Panc1 (cell line): ENCODE data around the gene SPATA3. TPM values are rescaled to one million over a fixed set of nuclear protein-coding genes. Genes with fewer than 3 reads are reported as not detected.

Source experiments
- ATAC-seq: fragments of 200-7000 bp; cut with Tn5 transposase; 2 replicates; pipeline ENCODE4 v1.9.1; 2020; ENCODE audit warnings: mild to moderate bottlenecking, moderate library complexity
- BruUV-seq: library from RNA; stranded (reverse); fragments of 400-500 nt; replicated peaks from 2 replicates; lab custom pipeline; 2021; lab: Mats Ljungman, UMichigan
- CTCF ChIA-PET: fragments of 300-600 bp; sonication (Branson Sonifier 250); formaldehyde crosslinking; loops from one replicate; lab custom pipeline; 2022; ENCODE audit warnings: antibody characterized with exemption; lab: Charles Lee
- POLR2A ChIA-PET: fragments of 300-600 bp; sonication (Branson Sonifier 250); formaldehyde crosslinking; loops from one replicate; lab custom pipeline; 2022; ENCODE audit warnings: antibody characterized with exemption; lab: Charles Lee
- DNase-seq: peaks from one replicate; pipeline ENCODE4 v3.0.0-alpha.2; 2010; ENCODE audit warnings: low read depth, low spot score
- H3K27ac ChIP-seq: 2 replicates; pipeline ENCODE4 v1.5.1; 2011; ENCODE audit warnings: mild to moderate bottlenecking, low read length, inconsistent platforms
- H3K27me3 ChIP-seq: fragments of 200-500 bp; sonication (Bioruptor generic); 2 replicates; pipeline ENCODE4 v1.6.0; 2014; ENCODE audit warnings: low read length, inconsistent platforms; ENCODE audit not compliant: control insufficient read depth, insufficient read depth
- H3K36me3 ChIP-seq: fragments of 200-500 bp; sonication (Bioruptor generic); 2 replicates; pipeline ENCODE4 v1.5.1; 2014; ENCODE audit warnings: inconsistent platforms, mild to moderate bottlenecking, low read length, moderate library complexity; ENCODE audit not compliant: control insufficient read depth, insufficient read depth
- H3K4me1 ChIP-seq: 2 replicates; pipeline ENCODE4 v1.5.1; 2011; ENCODE audit warnings: inconsistent platforms, mild to moderate bottlenecking, low read length, moderate library complexity; ENCODE audit not compliant: control insufficient read depth, insufficient read depth
- H3K4me3 ChIP-seq, 2 experiments: 2 replicates each; pipeline ENCODE4 v1.5.1; 2011 to 2012; ENCODE audit warnings: low read depth in 2 of 2, low read length in 2 of 2, mild to moderate bottlenecking in 2 of 2, inconsistent platforms in 1 of 2, moderate library complexity in 1 of 2
- H3K9me3 ChIP-seq: fragments of 200-500 bp; sonication (Bioruptor generic); 2 replicates; pipeline ENCODE4 v1.5.1; 2014; ENCODE audit warnings: low read depth, mild to moderate bottlenecking, inconsistent platforms, low read length, moderate library complexity; ENCODE audit not compliant: control insufficient read depth, insufficient read depth
- CTCF ChIP-seq: fragments of 450-650 bp; IDR thresholded peaks from 2 replicates; pipeline ENCODE4 v1.5.1; 2017; ENCODE audit warnings: mild to moderate bottlenecking
- POLR2AphosphoS5 ChIP-seq: IDR thresholded peaks from 2 replicates; pipeline ENCODE4 v1.6.1; 2012; ENCODE audit warnings: mild to moderate bottlenecking, low read depth, low read length, moderate library complexity
- SIN3A ChIP-seq: IDR thresholded peaks from 2 replicates; pipeline ENCODE4 v1.6.1; 2012; ENCODE audit warnings: low read depth, mild to moderate bottlenecking, low read length, moderate library complexity, borderline replicate concordance; ENCODE audit not compliant: insufficient read depth
- TCF7L2 ChIP-seq: IDR thresholded peaks from 2 replicates; pipeline ENCODE4 v1.6.1; 2011; ENCODE audit warnings: mild to moderate bottlenecking, low read depth, low read length, inconsistent platforms
- in situ Hi-C: cut with HindIII; loops from 2 replicates; pipeline ENCODE4 v1.10.0; 2016; ENCODE audit warnings: low sequenced_read_pairs, low pct_unique_long_range_greater_than_20kb
- intact Hi-C: fragments of 100-400 bp; cut with micrococcal nuclease; formaldehyde crosslinking; loops from one replicate; pipeline ENCODE4 v1.10.0; 2022; ENCODE audit not compliant: unreplicated experiment
- total RNA-seq: library from RNA; stranded (reverse); gene quantifications from one replicate; pipeline ENCODE4 v1.2.1, GENCODE V29; 2021; ENCODE audit not compliant: unreplicated experiment
- TF ChIP-seq, protein P1 (sequence below), 2 experiments: IDR thresholded peaks; 2 replicates each; pipeline ENCODE4 v1.6.1; 2011 to 2012; ENCODE audit warnings: low read depth in 2 of 2, control low read depth in 1 of 2, low read length in 1 of 2, mild to moderate bottlenecking in 1 of 2, moderate library complexity in 1 of 2; ENCODE audit not compliant: insufficient read depth in 1 of 2

Gene SPATA3
- total RNA-seq, 1 experiment from 2014 or later, result not detected

GRCh38 chr2:230998882-230999281 is 3.0 kb downstream of the SPATA3 start:
- Histone ChIP-seq H3K9me3 (no peaks in the 10 kb centered on the region), H3K4me3 (no peak overlapping the region), H3K27ac (no peak overlapping the region), H3K4me1 (no peaks in the 10 kb centered on the region), H3K27me3 (peaks cover 9% of the 10 kb centered on the region), H3K36me3 (no peaks in the 10 kb centered on the region)
- CTCF ChIA-PET, result no interaction called here
- intact Hi-C loops, result no loop called here
- DNase-seq (no peak), ATAC-seq (no peak)
- BruUV-seq, result no TSS peak
- in situ Hi-C loops, result no loop called here
- TF ChIP-seq, protein P1, sequence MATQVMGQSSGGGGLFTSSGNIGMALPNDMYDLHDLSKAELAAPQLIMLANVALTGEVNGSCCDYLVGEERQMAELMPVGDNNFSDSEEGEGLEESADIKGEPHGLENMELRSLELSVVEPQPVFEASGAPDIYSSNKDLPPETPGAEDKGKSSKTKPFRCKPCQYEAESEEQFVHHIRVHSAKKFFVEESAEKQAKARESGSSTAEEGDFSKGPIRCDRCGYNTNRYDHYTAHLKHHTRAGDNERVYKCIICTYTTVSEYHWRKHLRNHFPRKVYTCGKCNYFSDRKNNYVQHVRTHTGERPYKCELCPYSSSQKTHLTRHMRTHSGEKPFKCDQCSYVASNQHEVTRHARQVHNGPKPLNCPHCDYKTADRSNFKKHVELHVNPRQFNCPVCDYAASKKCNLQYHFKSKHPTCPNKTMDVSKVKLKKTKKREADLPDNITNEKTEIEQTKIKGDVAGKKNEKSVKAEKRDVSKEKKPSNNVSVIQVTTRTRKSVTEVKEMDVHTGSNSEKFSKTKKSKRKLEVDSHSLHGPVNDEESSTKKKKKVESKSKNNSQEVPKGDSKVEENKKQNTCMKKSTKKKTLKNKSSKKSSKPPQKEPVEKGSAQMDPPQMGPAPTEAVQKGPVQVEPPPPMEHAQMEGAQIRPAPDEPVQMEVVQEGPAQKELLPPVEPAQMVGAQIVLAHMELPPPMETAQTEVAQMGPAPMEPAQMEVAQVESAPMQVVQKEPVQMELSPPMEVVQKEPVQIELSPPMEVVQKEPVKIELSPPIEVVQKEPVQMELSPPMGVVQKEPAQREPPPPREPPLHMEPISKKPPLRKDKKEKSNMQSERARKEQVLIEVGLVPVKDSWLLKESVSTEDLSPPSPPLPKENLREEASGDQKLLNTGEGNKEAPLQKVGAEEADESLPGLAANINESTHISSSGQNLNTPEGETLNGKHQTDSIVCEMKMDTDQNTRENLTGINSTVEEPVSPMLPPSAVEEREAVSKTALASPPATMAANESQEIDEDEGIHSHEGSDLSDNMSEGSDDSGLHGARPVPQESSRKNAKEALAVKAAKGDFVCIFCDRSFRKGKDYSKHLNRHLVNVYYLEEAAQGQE (IDR thresholded peaks at IDR 0.05; ENCODE audit: insufficient read depth in 1 of 2, low read depth in 2 of 2, low read length in 1 of 2), result no peak
- TF ChIP-seq POLR2AphosphoS5 (no peak), TCF7L2 (no peak), CTCF (no peak), SIN3A (no peak)
- POLR2A ChIA-PET, result no interaction called here

DNA sequence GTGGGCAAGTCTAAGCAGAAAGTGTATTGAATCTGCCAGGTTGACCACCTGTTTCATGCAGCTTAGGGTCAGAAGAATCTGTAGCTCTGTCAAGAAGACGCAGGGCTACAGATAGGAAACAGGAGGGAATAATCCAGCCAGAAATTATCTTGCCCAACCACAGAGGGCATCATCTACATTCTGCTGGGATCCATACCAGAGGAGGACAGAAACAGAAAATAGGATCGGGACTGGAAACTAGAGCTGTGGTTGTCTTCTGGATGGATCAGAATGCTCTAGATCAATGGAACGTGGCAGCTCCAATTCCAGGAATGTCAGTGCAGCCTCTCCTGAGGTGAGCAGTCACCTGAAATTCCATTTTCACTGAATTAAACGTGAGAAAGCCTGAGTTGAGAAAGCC is 3.6 kb downstream of the SPATA3 start:
- DNase-seq, result no peak
- Histone ChIP-seq H3K27ac (no peak overlapping the region), H3K36me3 (no peaks in the 10 kb centered on the region), H3K4me1 (no peaks in the 10 kb centered on the region), H3K27me3 (peaks cover 9% of the 10 kb centered on the region), H3K9me3 (no peaks in the 10 kb centered on the region), H3K4me3 (no peak overlapping the region)
- ATAC-seq, result no peak
- TF ChIP-seq TCF7L2, result no peak
- no peak for TF ChIP-seq CTCF
- no peak for TF ChIP-seq SIN3A
- no peak for TF ChIP-seq POLR2AphosphoS5
- TF ChIP-seq, protein P1 (IDR thresholded peaks at IDR 0.05; ENCODE audit: insufficient read depth in 1 of 2, low read depth in 2 of 2, low read length in 1 of 2), result no peak
- in situ Hi-C loops, result no loop called here
- ChIA-PET POLR2A (no interaction called here), CTCF (no interaction called here)
- intact Hi-C loops, result no loop called here
- no TSS peak for BruUV-seq
